HepG2 (cell line): Measurements from ENCODE around the gene DDO. TPM values are rescaled to one million over a fixed set of nuclear protein-coding genes. Genes with fewer than 3 reads are reported as not detected.

ENCODE experiments used
- ATAC-seq: fragments of 200-7000 bp; cut with Tn5 transposase; 3 replicates; pipeline ENCODE4 v1.9.1; 2020; ENCODE audit warnings: mild to moderate bottlenecking, moderate library complexity
- BruUV-seq: library from RNA; stranded (reverse); fragments of 400-500 nt; replicated peaks from 2 replicates; lab custom pipeline; 2021; lab: Mats Ljungman, UMichigan
- CTCF ChIA-PET: fragments of 300-600 bp; formaldehyde crosslinking; extraction: SDS; loops from one replicate; lab custom pipeline; 2021; ENCODE audit warnings: low total read pairs, inconsistent platforms, low intra/inter-chr PET ratio; lab: Yijun Ruan, JAX
- POLR2A ChIA-PET: fragments of 350-600 bp; sonication (Branson Sonifier 250); formaldehyde crosslinking; loops from one replicate; lab custom pipeline; 2020; ENCODE audit warnings: antibody characterized with exemption, inconsistent platforms; lab: Yijun Ruan, JAX
- DNase-seq: peaks from one replicate; pipeline ENCODE4 v3.0.0-alpha.2; 2015; ENCODE audit warnings: low spot score
- FAIRE-seq: peaks from 3 replicates; lab custom pipeline; 2011; peaks lifted over from hg19 to GRCh38; lab: Jason Lieb, UNC
- H2AFZ ChIP-seq: one replicate; pipeline ENCODE4 v1.6.1; 2011; ENCODE audit warnings: low read length, inconsistent platforms
- H3K27ac ChIP-seq: fragments of 300-600 bp; 3 replicates; pipeline ENCODE4 v1.8.0; 2011; ENCODE audit warnings: mixed run types, mild to moderate bottlenecking, mixed read lengths, low read length, inconsistent platforms; ENCODE audit not compliant: insufficient read depth; ENCODE audit errors: extremely low read length
- H3K27me3 ChIP-seq, 2 experiments: fragments of 200-600 bp in 1 of 2; 2 replicates in 1 of 2; 3 replicates in 1 of 2; pipeline versions ENCODE4 v1.6.0 to v1.8.0; 2011; ENCODE audit warnings: low read length in 2 of 2, mild to moderate bottlenecking in 2 of 2, moderate library complexity in 2 of 2, inconsistent platforms in 1 of 2; ENCODE audit not compliant: insufficient read depth in 2 of 2, control insufficient read depth in 1 of 2
- H3K36me3 ChIP-seq, 2 experiments: fragments of 200-600 bp in 1 of 2; replicated peaks in 1 of 2; 2 replicates in 1 of 2; 3 replicates in 1 of 2; pipeline versions ENCODE4 v1.5.1 to v1.8.0; 2011; ENCODE audit warnings: low read length in 2 of 2, inconsistent platforms in 1 of 2; ENCODE audit not compliant: insufficient read depth in 2 of 2, control insufficient read depth in 1 of 2
- H3K4me1 ChIP-seq: 2 replicates; pipeline ENCODE4 v1.5.1; 2012; ENCODE audit warnings: low read length, inconsistent platforms; ENCODE audit not compliant: insufficient read depth
- H3K4me2 ChIP-seq: 2 replicates; pipeline ENCODE4 v1.6.0; 2011; ENCODE audit warnings: low read depth, low read length, inconsistent platforms
- H3K4me3 ChIP-seq, 3 experiments: fragments of 200-600 bp in 1 of 3; sonication (generic), shearing (Covaris generic) in 1 of 3; replicated peaks in 1 of 3; 2 replicates each; pipeline ENCODE4 v1.5.1; 2011 to 2016; ENCODE audit warnings: low read length in 3 of 3, inconsistent platforms in 2 of 3, low read depth in 2 of 3, mild to moderate bottlenecking in 2 of 3, control low read depth in 1 of 3, mixed read lengths in 1 of 3; ENCODE audit not compliant: insufficient read depth in 1 of 3
- H3K79me2 ChIP-seq: one replicate; pipeline ENCODE4 v1.6.1; 2011; ENCODE audit warnings: low read length, inconsistent platforms; ENCODE audit not compliant: insufficient read depth
- H3K9ac ChIP-seq: 2 replicates; pipeline ENCODE4 v1.6.0; 2011; ENCODE audit warnings: mild to moderate bottlenecking, low read depth, low read length, inconsistent platforms; ENCODE audit not compliant: insufficient read depth
- H3K9me3 ChIP-seq: 2 replicates; pipeline ENCODE4 v1.5.1; 2012; ENCODE audit warnings: mild to moderate bottlenecking, low read length
- H4K20me1 ChIP-seq: 2 replicates; pipeline ENCODE4 v1.6.0; 2011; ENCODE audit warnings: inconsistent platforms, mild to moderate bottlenecking, low read length, moderate library complexity; ENCODE audit not compliant: insufficient read depth
- ARHGAP35 ChIP-seq: sonication (generic); formaldehyde crosslinking; IDR thresholded peaks from 2 replicates; pipeline ENCODE4 v1.9.0; 2022; ENCODE audit warnings: mild to moderate bottlenecking, inconsistent platforms, moderate library complexity, missing genetic modification reagents, borderline replicate concordance
- ATF7 ChIP-seq, 2 experiments: fragments of 450-650 bp in 1 of 2; sonication (generic) in 1 of 2; formaldehyde crosslinking in 1 of 2; IDR thresholded peaks; 2 replicates each; pipeline versions ENCODE4 v1.4.0 to v1.6.1; 2016 to 2020; ENCODE audit warnings: antibody characterized with exemption in 1 of 2, mild to moderate bottlenecking in 1 of 2, missing genetic modification reagents in 1 of 2
- FOXP1 ChIP-seq, 2 experiments: fragments of 450-650 bp in 1 of 2; IDR thresholded peaks; 2 replicates each; pipeline ENCODE4 v1.6.1; 2017 to 2018; ENCODE audit warnings: antibody characterized with exemption in 1 of 2
- HNRNPLL ChIP-seq: fragments of 200-400 bp; formaldehyde crosslinking; IDR thresholded peaks from 2 replicates; pipeline ENCODE4 v1.6.1; 2017; ENCODE audit warnings: mild to moderate bottlenecking, low read depth, low read length; ENCODE audit not compliant: poor library complexity, severe bottlenecking
- IRF2 ChIP-seq: IDR thresholded peaks from 2 replicates; pipeline ENCODE4 v1.6.1; 2018; ENCODE audit warnings: missing genetic modification reagents, missing compliant biosample characterization
- PHB2 ChIP-seq: fragments of 450-650 bp; IDR thresholded peaks from 2 replicates; pipeline ENCODE4 v1.6.1; 2018; ENCODE audit not compliant: partially characterized antibody
- RFXANK ChIP-seq: IDR thresholded peaks from 2 replicates; pipeline ENCODE4 v1.6.1; 2016
- SETDB1 ChIP-seq: sonication (generic); formaldehyde crosslinking; IDR thresholded peaks from 2 replicates; pipeline ENCODE4 v1.5.1; 2020; ENCODE audit warnings: missing genetic modification reagents, mild to moderate bottlenecking, borderline replicate concordance
- TBP ChIP-seq: sonication (generic); formaldehyde crosslinking; IDR thresholded peaks from 2 replicates; pipeline ENCODE4 v1.5.0; 2020; ENCODE audit warnings: missing genetic modification reagents
- ZNF234 ChIP-seq: sonication (generic); formaldehyde crosslinking; conservative IDR thresholded peaks from 2 replicates; pipeline ENCODE4 v1.5.1; 2020; ENCODE audit warnings: mild to moderate bottlenecking, missing genetic modification reagents
- ZNF33B ChIP-seq: sonication (generic); formaldehyde crosslinking; IDR thresholded peaks from 2 replicates; pipeline ENCODE4 v1.5.1; 2020; ENCODE audit warnings: mild to moderate bottlenecking, missing genetic modification reagents
- ZNF44 ChIP-seq: sonication (generic); formaldehyde crosslinking; IDR thresholded peaks from 2 replicates; pipeline ENCODE4 v1.5.1; 2020; ENCODE audit warnings: mild to moderate bottlenecking, missing genetic modification reagents
- ZNF468 ChIP-seq: sonication (generic); formaldehyde crosslinking; IDR thresholded peaks from 2 replicates; pipeline ENCODE4 v1.8.0; 2022; ENCODE audit warnings: mild to moderate bottlenecking, moderate library complexity, missing genetic modification reagents
- ZNF576 ChIP-seq: sonication (generic); formaldehyde crosslinking; IDR thresholded peaks from 2 replicates; pipeline ENCODE4 v1.4.0; 2020; ENCODE audit warnings: mild to moderate bottlenecking, missing genetic modification reagents
- ZNF710 ChIP-seq: sonication (generic); formaldehyde crosslinking; IDR thresholded peaks from 2 replicates; pipeline ENCODE4 v1.5.0; 2020; ENCODE audit warnings: mild to moderate bottlenecking, missing genetic modification reagents, borderline replicate concordance
- ZNF770 ChIP-seq: sonication (generic); formaldehyde crosslinking; IDR thresholded peaks from 2 replicates; pipeline ENCODE4 v1.5.0; 2020; ENCODE audit warnings: mild to moderate bottlenecking, missing genetic modification reagents
- ZSCAN5A ChIP-seq: sonication (generic); formaldehyde crosslinking; IDR thresholded peaks from 2 replicates; pipeline ENCODE4 v1.8.0; 2022; ENCODE audit warnings: mild to moderate bottlenecking, missing genetic modification reagents, borderline replicate concordance
- WGBS: methylation state at CpG from one replicate; pipeline ENCODE4 v1.1.6; 2017; ENCODE audit warnings: low lambda C conversion rate; 5-methylcytosine and 5-hydroxymethylcytosine counted together
- in situ Hi-C: cut with HindIII; loops from 2 replicates; pipeline ENCODE4 v1.10.0; 2017; ENCODE audit warnings: low pct_unique_long_range_greater_than_20kb; ENCODE audit not compliant: extremely low pct_ligation_motif_present
- intact Hi-C: fragments of 100-400 bp; cut with micrococcal nuclease; formaldehyde crosslinking; loops from one replicate; pipeline ENCODE4 v1.10.0; 2022; ENCODE audit not compliant: unreplicated experiment
- polyA plus RNA-seq, 8 experiments: library from polyadenylated mRNA; depleted of rRNA in 3 of 8; stranded (reverse) in 7 of 8; unstranded in 1 of 8; fragments of >200 nt; fragmentation: Illumina TruSeq in 4 of 8; extraction: Trizol in 4 of 8; gene quantifications; 2 replicates each; pipeline versions ENCODE4 v1.2.1 to v1.2.3, GENCODE V29; 2011 to 2016; ENCODE audit warnings: low read depth in 4 of 8, missing spikeins in 1 of 8, mixed read lengths in 1 of 8; ENCODE audit not compliant: insufficient read depth in 1 of 8
- total RNA-seq, 5 experiments: library from RNA; depleted of rRNA; stranded (reverse); fragments of >200 nt; fragmentation: Illumina TruSeq; extraction: Trizol; gene quantifications; 2 replicates each; pipeline ENCODE4 v1.2.3, GENCODE V29; 2016; ENCODE audit warnings: low read depth in 1 of 5

DDO gene
- total and polyA plus RNA-seq, 2 of the 13 experiments (the other 11 are each of a cell fraction or from before 2014, with no cell fraction given), result 6.1 to 10.3 TPM

GRCh38 chr6:110440026-110440425, 24.7 kb upstream of the DDO start:
- no peak overlapping the region for H3K9ac ChIP-seq
- no peak overlapping the region for H3K4me3 ChIP-seq
- H3K27ac ChIP-seq, result no peak overlapping the region
- no peak for DNase-seq
- in situ Hi-C loops (no loop called here), intact Hi-C loops (no loop called here)
- WGBS, result 3% methylated on average over 4 of the region's 4 CpGs
- peaks cover 0 to 13% of the 10 kb centered on the region in 2 experiments; a peak in 1 of 5 replicates for H3K27me3 ChIP-seq
- no peaks in the 10 kb centered on the region for H3K79me2 ChIP-seq
- no peak overlapping the region for H2AFZ ChIP-seq
- ATAC-seq, result no peak
- TF ChIP-seq ZNF576, result no peak
- no peak for TF ChIP-seq ARHGAP35
- no peak for TF ChIP-seq IRF2 (CRISPR knock-in tag)
- TF ChIP-seq ATF7 (IDR thresholded peaks at IDR 0.05), result no peak
- TF ChIP-seq ATF7 (CRISPR knock-in tag; IDR thresholded peaks at IDR 0.05), result no peak
- no peak for TF ChIP-seq FOXP1 (IDR thresholded peaks at IDR 0.05)
- no peak for TF ChIP-seq FOXP1 (CRISPR knock-in tag; IDR thresholded peaks at IDR 0.05)
- TF ChIP-seq RFXANK (CRISPR knock-in tag), result no peak
- TF ChIP-seq SETDB1 (CRISPR knock-in tag), result no peak
- no peak for TF ChIP-seq ZNF44 (CRISPR knock-in tag)
- no peak for TF ChIP-seq PHB2
- no peak for TF ChIP-seq ZNF770 (CRISPR knock-in tag)
- no peak for TF ChIP-seq ZSCAN5A (CRISPR knock-in tag)
- no peak for TF ChIP-seq TBP (CRISPR knock-in tag)
- no peak for TF ChIP-seq ZNF468 (CRISPR knock-in tag)
- TF ChIP-seq ZNF234 (CRISPR knock-in tag), result no peak
- TF ChIP-seq ZNF710, result no peak
- no peak for TF ChIP-seq ZNF33B (CRISPR knock-in tag)
- TF ChIP-seq HNRNPLL, result no peak
- H3K4me1 ChIP-seq, result no peaks in the 10 kb centered on the region
- no peak for FAIRE-seq
- CTCF ChIA-PET, result no interaction called here
- POLR2A ChIA-PET, result no interaction called here
- no TSS peak for BruUV-seq
- H4K20me1 ChIP-seq, result no peaks in the 10 kb centered on the region
- no peaks in the 10 kb centered on the region for H3K9me3 ChIP-seq
- H3K4me2 ChIP-seq, result no peak overlapping the region
- H3K36me3 ChIP-seq, result no peaks in the 10 kb centered on the region
